ENCODE results near the gene UVSSA. TPM values are rescaled to one million over a fixed set of nuclear protein-coding genes. Genes with fewer than 3 reads are reported as not detected.

Gene UVSSA
- total RNA-seq, 3 donors from 2014 or later (not counting 1 experiment from before 2014, with no cell fraction given): 48.0 to 59.4 (median 56.4) TPM

GRCh38 chr4:1361431-1361830, 14.4 kb downstream of the UVSSA start:
- Mint-ChIP-seq H3K4me1 (peaks cover 0 to 1% of the 10 kb centered on the region in 2 donors), H3K9me3 (no peaks in the 10 kb centered on the region), H3K27ac (no peak overlapping the region), H3K4me3 (no peak overlapping the region), H3K36me3 (no peaks in the 10 kb centered on the region), H3K27me3 (ENCODE audit: low read depth in 2 of 2) (no peaks in the 10 kb centered on the region)
- H3K4me1 ChIP-seq (ENCODE audit: control insufficient read depth, insufficient read depth, low read length): no peaks in the 10 kb centered on the region
- no peak for ATAC-seq
- peaks cover 6% of the 10 kb centered on the region for H3K36me3 ChIP-seq (ENCODE audit: control insufficient read depth, insufficient read depth, low read length)
- no peak overlapping the region for H3K4me3 ChIP-seq (ENCODE audit: low read length)
- H3K27me3 ChIP-seq (ENCODE audit: control insufficient read depth, insufficient read depth, low read length): no peaks in the 10 kb centered on the region
- intact Hi-C loops (cut with micrococcal nuclease): no loop called here
- TF ChIP-seq CTCF (IDR thresholded peaks at IDR 0.05): no peak
- 95% methylated on average over 18 of the region's 18 CpGs for WGBS (ENCODE audit: insufficient coverage)
- H3K9me3 ChIP-seq (ENCODE audit: control insufficient read depth, insufficient read depth, low read length): no peaks in the 10 kb centered on the region
- no peak for DNase-seq
- H3K27ac ChIP-seq (ENCODE audit: low read length): no peak overlapping the region

GRCh38 chr4:1362046-1362445, 15.0 kb downstream of the UVSSA start:
- DNase-seq (no peak), ATAC-seq (no peak)
- Mint-ChIP-seq H3K4me3 (no peak overlapping the region), H3K36me3 (no peaks in the 10 kb centered on the region), H3K27ac (no peak overlapping the region), H3K27me3 (ENCODE audit: low read depth in 2 of 2) (no peaks in the 10 kb centered on the region), H3K9me3 (no peaks in the 10 kb centered on the region), H3K4me1 (no peaks in the 10 kb centered on the region)
- TF ChIP-seq CTCF (IDR thresholded peaks at IDR 0.05): no peak
- Histone ChIP-seq H3K4me1 (ENCODE audit: control insufficient read depth, insufficient read depth, low read length) (no peaks in the 10 kb centered on the region), H3K36me3 (ENCODE audit: control insufficient read depth, insufficient read depth, low read length) (peaks cover 6% of the 10 kb centered on the region), H3K9me3 (ENCODE audit: control insufficient read depth, insufficient read depth, low read length) (no peaks in the 10 kb centered on the region), H3K27me3 (ENCODE audit: control insufficient read depth, insufficient read depth, low read length) (no peaks in the 10 kb centered on the region), H3K27ac (ENCODE audit: low read length) (no peak overlapping the region), H3K4me3 (ENCODE audit: low read length) (no peak overlapping the region)
- intact Hi-C loops (cut with micrococcal nuclease): no loop called here
- WGBS (ENCODE audit: insufficient coverage): 98% methylated on average over 9 of the region's 10 CpGs

GRCh38 chr4:1362521-1362920, 15.5 kb downstream of the UVSSA start:
- Mint-ChIP-seq H3K27me3 (ENCODE audit: low read depth in 2 of 2) (no peaks in the 10 kb centered on the region), H3K27ac (no peak overlapping the region), H3K36me3 (no peaks in the 10 kb centered on the region), H3K9me3 (no peaks in the 10 kb centered on the region), H3K4me1 (no peaks in the 10 kb centered on the region), H3K4me3 (no peak overlapping the region)
- Histone ChIP-seq H3K27me3 (ENCODE audit: control insufficient read depth, insufficient read depth, low read length) (no peaks in the 10 kb centered on the region), H3K9me3 (ENCODE audit: control insufficient read depth, insufficient read depth, low read length) (no peaks in the 10 kb centered on the region), H3K36me3 (ENCODE audit: control insufficient read depth, insufficient read depth, low read length) (peaks cover 6% of the 10 kb centered on the region), H3K27ac (ENCODE audit: low read length) (no peak overlapping the region), H3K4me1 (ENCODE audit: control insufficient read depth, insufficient read depth, low read length) (no peaks in the 10 kb centered on the region), H3K4me3 (ENCODE audit: low read length) (no peak overlapping the region)
- TF ChIP-seq CTCF (IDR thresholded peaks at IDR 0.05): no peak
- WGBS (ENCODE audit: insufficient coverage): 96% methylated on average over 17 of the region's 17 CpGs
- DNase-seq (no peak), ATAC-seq (no peak)
- intact Hi-C loops (cut with micrococcal nuclease): no loop called here

GRCh38 chr4:1363513-1363912, 16.5 kb downstream of the UVSSA start:
- no peaks in the 10 kb centered on the region for H3K4me1 ChIP-seq (ENCODE audit: control insufficient read depth, insufficient read depth, low read length)
- H3K36me3 ChIP-seq (ENCODE audit: control insufficient read depth, insufficient read depth, low read length): peaks cover 6% of the 10 kb centered on the region
- H3K27ac ChIP-seq (ENCODE audit: low read length): no peak overlapping the region
- Mint-ChIP-seq H3K9me3 (no peaks in the 10 kb centered on the region), H3K4me1 (no peaks in the 10 kb centered on the region), H3K27ac (no peak overlapping the region), H3K4me3 (no peak overlapping the region), H3K27me3 (ENCODE audit: low read depth in 2 of 2) (no peaks in the 10 kb centered on the region), H3K36me3 (no peaks in the 10 kb centered on the region)
- ATAC-seq: no peak
- no peak overlapping the region for H3K4me3 ChIP-seq (ENCODE audit: low read length)
- no peaks in the 10 kb centered on the region for H3K9me3 ChIP-seq (ENCODE audit: control insufficient read depth, insufficient read depth, low read length)
- no peak for DNase-seq
- no peak for TF ChIP-seq CTCF (IDR thresholded peaks at IDR 0.05)
- no peaks in the 10 kb centered on the region for H3K27me3 ChIP-seq (ENCODE audit: control insufficient read depth, insufficient read depth, low read length)
- WGBS (ENCODE audit: insufficient coverage): 96% methylated on average over 11 of the region's 11 CpGs
- intact Hi-C loops (cut with micrococcal nuclease): no loop called here
